NCI-H1694 treated with DMSO at 0.1 percent for 48 hours (cell line): ENCODE measurements around the gene VWA7.
A peak's percentile ranks its signal among the peaks of the same experiment; 100 is the strongest.
"Not testable (repeated sequence)": the region's sequence is repeated elsewhere in the genome, so short reads cannot be mapped to it uniquely, and the experiment has no call there.

Experiments
- DNase-seq: peaks from one replicate; lab custom pipeline; 2025; lab: John Stamatoyannopoulos, UW

VWA7 gene

GRCh38 chr6:31801031-31801927 lies 24.2 kb upstream of the VWA7 start:
- DNase-seq, result not testable (repeated sequence)

DNA sequence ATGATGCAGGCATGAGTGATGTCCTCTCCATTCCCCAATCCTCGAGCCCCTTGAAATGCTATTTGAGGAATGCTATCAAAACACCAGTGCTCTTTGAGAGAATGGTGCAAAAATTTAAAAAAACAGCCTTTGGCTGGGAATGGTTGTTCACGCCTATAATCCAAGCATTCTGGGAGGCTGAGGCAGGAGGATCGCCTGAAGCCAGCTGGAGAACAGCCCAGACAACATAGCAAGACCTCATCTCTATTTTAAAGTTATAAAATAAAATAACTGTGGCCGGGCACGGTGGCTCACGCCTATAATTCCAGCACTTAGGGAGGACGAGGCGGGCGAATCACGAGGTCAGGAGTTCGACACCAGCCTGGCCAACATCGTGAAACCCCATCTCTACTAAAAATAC lies 22.7 kb upstream of the VWA7 start:
- DNase-seq, result no peak

DNA sequence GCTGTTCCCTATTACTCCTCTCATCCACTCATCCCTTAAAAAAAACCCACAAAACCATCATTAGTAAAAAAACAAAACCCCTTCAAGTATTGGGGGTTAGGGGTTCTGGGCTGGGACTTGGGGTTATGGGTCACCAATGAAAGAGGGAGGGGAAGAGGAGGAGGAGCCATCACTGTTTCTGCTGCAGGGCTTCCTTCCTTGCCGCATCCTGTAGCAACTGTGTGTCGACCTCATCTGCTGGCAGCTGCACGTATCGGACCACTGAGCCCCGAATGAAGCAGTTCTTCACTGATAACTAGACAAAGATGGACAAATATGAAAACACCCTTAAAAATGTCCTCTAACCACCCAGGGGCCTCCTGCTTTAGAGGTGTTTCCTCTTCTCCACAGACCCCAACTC lies 20.5 kb upstream of the VWA7 start:
- DNase-seq, result no peak

GRCh38 chr6:31796993-31797385 lies 19.9 kb upstream of the VWA7 start:
- DNase-seq, result no peak

- DNase-seq, result peak; percentile 34
These were observed 18.6 kb upstream of the VWA7 start, which contains the start of gene VARS1 for GRCh38 chr6:31795616-31796298. Gene VARS1, minus strand, starts transcription at chr6:31795752. Its CDS starts 535 bp downstream, at chr6:31795217.

DNA sequence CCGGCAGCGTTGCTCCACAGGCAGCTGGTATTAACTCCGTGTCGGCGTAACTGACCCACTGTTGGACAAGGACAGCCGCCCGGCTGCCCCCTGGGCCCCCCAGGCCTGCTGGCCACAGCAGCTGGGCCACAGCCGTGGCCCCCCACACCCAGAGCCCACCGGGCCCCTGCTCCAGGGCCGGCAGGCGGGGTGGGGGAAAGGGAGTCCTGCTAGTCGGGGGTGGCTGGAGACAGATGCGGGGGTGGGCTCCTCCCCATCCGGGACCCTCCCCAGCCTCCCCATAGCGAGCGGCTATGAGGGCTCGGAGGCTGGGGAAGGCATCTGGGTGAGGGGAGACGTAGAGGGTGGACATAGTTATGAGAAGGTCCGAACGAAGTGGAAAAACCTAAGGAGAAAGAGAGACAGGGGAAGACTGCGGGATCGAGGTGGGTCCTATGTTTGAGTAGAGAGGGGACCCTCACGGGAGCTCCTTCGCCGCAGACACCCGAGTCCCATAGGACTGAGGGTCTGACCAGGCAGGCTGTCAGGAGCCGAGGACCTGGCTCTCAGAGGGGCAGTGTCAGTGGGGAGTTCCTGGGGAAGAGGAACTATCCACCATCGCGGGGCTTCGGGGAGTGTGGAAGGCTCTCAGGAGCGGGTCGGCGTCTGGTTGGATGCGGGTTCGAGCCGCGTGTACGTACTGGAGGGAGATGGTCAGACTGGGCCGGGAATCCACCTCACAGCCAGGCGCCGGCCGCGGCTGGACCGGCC lies 17.9 kb upstream of the VWA7 start:
- DNase-seq, result peak; percentile 25

DNA sequence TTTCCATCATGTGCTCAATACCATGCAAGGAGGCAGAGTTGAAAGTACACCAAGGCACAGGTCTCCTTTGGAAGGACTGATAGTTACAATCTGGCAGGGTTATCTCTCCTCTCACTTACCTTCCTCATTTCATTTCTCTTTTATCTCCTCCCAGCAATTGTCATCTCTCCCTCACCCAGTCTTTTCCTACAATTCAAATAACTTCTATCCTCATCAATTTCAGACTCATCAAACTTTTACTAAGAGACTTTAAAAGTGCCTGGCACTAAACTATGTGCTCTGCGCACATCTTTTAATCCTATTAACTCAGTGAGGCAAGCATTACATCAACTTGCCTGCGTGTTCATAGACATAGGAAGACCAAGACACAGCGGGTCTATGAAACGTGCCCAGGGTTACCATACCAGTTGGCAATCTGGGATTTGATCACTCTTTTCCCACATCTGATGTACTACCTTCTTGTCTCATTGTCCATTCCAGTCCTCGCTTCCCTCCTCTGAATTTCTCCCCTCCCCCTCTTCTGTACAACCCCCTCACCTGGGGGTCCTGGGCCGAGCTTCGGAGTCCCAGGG lies 17.3 kb upstream of the VWA7 start:
- DNase-seq, result no peak

DNA sequence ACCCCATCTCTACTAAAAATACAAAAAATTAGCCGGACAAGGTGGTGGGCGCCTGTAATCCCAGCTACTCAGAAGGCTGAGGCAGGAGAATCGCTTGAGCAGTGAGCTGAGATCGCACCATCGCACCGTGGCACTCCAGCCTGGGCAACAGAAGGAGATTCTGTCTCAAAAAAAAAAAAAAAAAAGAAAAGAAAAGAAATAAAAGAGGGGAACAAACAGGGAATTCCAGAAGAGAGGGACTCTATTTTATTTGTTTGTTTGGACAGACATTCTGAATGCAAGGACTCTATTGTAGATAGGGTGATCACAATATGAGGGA lies 16.8 kb upstream of the VWA7 start:
- not testable (repeated sequence) for DNase-seq

DNA sequence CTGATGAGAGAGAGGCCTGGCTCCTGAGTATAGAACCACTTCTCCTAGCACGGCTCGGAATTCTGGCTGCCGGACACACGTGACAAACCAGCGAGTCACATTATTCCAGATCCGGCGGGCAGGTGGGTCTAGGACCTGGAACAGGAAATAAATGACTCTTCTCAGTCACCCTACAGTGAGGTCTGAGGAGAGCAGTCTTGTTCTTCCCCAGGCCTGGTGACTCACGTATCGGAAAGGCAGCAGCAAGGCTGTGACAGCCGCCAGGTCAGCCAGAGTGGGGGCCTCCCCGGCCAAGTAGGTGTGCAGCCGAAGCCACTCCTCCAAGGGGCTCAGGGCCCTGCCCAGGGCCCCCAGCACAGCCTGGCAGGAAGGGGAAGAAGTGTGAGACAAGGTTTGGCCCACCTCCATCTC lies 15.6 kb upstream of the VWA7 start:
- DNase-seq, result no peak

GRCh38 chr6:31792090-31792374 lies 14.9 kb upstream of the VWA7 start:
- DNase-seq, result no peak

- DNase-seq, result peak; percentile 50
These were observed 14.4 kb upstream of the VWA7 start for GRCh38 chr6:31791324-31792089.

DNA sequence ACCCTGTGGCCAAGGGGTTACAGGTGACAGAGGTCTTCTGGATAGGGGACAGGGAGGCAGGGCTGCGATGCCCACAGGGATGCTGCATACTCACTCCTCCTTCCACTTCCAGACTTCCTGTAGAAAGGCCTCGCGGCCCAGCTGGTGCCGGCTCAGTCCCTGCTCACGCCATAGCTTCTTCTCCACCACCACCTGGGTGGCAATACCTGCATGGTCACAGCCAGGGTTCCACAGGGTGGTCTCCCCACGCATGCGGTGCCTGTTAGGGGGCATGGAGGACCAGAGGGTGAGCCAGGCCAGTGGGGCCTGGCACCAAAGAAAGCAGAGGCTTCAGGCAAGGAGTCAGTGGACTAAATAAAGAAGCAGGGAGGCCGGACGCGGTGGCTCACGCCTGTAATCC lies 8.3 kb upstream of the VWA7 start:
- DNase-seq, result no peak

DNA sequence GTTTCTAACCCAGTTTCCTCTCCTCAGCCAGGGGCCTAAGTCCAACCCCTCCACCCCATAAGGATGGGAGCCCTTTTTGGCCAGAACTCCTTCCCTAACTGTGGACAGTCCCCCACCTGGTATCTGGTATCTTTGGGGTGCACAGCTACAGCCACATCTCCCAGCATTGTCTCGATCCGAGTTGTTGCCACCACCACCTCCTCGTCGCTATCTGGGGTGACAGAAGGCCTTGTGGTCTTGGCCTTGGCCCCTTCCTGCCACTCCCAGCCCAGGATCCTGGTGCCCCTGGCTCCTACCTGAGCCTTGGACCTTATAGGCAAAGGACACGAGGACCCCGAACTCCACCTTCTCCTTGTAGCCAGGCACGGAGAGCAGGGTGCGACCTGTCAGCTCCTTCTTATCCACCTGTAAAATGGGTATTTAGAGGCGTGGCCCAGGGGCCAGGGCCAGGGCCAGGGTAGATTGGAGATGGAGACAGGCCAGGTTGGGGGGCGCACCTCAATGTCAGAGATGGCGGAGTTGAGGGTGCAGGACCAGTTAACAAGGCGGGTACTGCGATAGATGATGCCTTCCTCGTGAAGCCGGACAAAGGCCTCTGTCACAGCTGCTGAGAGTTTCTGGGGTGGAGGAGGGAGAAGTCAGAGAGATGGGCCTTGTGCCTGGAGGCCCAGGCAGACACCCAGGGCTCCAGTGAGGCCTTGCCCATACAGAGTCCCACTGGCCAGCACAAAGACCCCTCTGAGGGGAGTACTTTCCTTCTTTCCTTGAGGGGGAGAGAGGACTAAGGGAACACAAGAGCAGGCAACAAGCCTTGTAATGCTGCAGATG lies 7.2 kb upstream of the VWA7 start:
- no peak for DNase-seq

DNA sequence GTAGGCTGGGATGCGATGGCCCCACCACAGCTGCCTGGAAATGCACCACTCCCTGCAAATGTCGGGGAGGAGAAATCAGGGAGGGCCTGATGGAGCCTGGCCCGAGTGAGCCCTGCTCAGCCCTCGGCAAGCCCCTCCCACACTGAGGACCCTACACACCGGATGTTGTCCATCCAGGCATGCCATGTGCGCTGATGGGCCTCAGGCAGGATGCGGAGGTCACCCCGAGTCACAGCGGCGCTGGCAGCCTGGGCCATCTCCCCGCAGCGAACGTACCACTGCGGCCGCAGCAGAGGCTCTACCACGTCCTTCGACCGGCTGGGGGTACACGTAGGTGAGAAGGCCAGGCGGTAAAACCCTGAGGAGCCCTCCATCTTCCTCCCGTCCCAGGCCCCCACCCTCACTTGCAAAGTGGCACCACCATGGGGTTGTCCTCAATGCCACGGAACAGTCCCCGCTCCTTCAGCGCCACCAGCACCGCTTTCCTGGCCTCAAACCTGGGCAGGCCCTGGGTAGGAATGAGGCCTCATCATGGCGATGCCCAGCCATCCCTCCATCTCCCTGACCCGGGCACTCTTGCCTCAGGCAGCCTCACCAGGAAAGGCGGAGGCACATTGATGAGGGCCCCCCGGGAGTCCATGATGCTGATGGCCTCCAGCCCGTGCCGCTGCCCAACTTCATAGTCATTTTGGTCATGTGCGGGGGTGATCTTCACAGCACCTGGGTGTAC lies 5.2 kb upstream of the VWA7 start:
- no peak for DNase-seq

DNA sequence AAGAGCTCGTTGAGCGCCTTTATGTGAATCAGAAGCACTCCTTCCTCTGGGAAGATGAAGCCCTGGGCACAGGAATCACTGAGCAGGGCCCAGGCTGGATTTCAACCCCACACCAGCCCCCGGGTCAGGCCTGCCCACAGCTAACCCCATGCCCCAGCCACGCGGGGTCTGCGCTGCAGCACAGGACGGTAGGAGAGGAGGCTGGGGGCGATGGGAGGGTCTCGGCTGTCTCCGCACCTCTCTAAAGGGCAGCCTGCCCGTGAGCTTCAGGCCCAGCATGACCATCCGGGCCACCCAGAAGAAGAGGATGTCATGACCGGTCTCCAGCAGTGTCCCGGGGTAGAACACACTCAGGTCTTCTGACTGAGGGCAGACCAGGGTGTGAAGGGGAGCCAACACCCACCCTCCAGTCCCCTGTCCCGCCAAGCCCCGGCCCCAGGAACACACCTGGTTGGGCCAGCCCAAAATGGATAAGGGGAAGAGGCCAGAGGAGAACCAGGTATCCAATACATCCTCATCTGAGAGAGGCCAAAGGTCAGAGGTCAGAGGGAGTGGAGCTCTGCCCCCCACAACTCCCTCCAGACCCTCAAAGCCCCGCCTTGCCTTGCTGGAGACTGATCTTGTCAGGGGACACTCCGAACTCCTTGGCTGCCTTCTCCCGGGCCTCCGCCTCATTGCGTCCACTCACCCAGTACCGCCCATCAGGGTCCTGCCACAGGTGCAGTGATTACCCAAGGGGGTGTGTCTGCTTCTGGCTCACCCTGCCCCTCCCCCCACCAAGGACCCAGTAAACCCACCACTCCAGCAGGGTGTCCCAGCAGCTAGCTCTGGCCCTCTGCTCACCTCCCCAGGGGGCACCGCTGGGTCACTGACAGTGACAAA lies 4.4 kb upstream of the VWA7 start:
- DNase-seq, result no peak

GRCh38 chr6:31780507-31781243 lies 3.5 kb upstream of the VWA7 start:
- no peak for DNase-seq

DNA sequence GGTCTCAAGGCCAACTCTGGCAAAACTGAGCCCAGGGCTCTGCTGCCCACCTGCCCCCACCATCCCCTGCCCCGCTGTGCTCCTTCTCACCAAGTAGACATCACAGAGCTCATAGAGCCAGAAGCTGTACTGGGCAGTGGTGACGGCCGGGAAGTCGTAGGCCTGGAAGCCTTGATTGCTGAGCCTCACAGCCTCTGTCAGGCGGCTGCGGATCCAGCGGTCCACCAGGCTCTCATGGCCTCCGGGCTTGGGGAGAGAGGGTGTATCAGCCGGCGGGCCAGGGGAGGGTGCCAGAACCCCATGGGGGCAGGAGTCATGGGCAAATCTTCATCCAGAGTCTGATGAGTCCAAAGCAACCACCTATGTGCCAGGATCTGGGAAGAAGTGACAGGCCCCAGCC lies 2.8 kb upstream of the VWA7 start:
- DNase-seq, result no peak
